ENCODE results near the gene DYRK1A. TPM values are rescaled to one million over a fixed set of nuclear protein-coding genes. Genes with fewer than 3 reads are reported as not detected.

Gene DYRK1A
- total RNA-seq, 1 experiment from 2014 or later, result 49.3 TPM

DNA sequence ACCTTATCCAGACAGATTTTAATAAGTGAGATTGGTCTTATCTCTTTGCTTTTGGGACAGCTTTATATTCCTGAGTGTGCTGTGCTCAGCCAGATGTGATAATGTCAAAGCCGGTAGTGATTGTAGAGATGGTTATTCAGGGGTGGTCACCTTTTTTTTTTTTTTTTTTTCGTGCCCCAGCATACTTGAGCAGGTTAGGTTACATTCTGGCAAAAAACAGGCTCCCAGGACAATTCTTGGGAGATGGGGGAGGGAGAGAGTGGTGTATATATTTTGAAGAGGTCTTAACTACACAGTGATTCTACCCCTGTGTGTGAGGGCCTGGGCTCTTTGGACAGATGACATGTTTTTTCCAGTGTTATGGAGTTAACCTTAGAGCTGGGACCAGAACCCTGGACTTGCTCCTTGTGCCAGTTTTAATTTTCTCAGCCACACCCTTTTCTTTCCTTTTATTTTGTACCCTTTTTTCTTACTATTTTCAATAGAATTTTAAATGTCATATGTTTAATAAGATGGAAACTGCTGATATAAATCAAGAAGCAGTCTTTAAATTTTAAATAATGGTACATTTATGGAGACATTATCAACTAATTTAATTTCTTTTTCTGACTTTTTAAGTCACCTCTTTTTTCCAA is 88.4 kb downstream of the DYRK1A start:
- Histone ChIP-seq H3K36me3 (ENCODE audit: control insufficient read depth in 1 of 2, insufficient read depth in 2 of 2, low read length in 2 of 2) (no peaks in the 10 kb centered on the region), H3K4me3 (replicated peaks in 1 of 2; ENCODE audit: low read depth in 1 of 2, low read length in 2 of 2) (no peak overlapping the region), H3K4me2 (ENCODE audit: low read length) (peak overlapping the region; percentile 20; the same call in 1 of the 2 replicates), H4K20me1 (ENCODE audit: insufficient read depth) (peaks cover 12% of the 10 kb centered on the region; the same call in 1 of the 2 replicates), H3K27me3 (ENCODE audit: insufficient read depth, low read length) (no peaks in the 10 kb centered on the region), H2AFZ (ENCODE audit: low read depth, low read length, poor library complexity, severe bottlenecking) (no peak overlapping the region), H3K9me2 (ENCODE audit: insufficient read depth) (no peaks in the 10 kb centered on the region), H3K9ac (ENCODE audit: low read length) (no peak overlapping the region), H3K9me3 (ENCODE audit: control insufficient read depth in 1 of 2, insufficient read depth in 1 of 2, low read depth in 1 of 2, low read length in 2 of 2) (no peaks in the 10 kb centered on the region), H3K27ac (ENCODE audit: low read depth, low read length) (no peak overlapping the region), H3K4me1 (ENCODE audit: control insufficient read depth in 1 of 2, insufficient read depth in 2 of 2, low read length in 2 of 2) (peaks cover 17 to 42% of the 10 kb centered on the region in 2 experiments), H3K79me2 (ENCODE audit: insufficient read depth, low read length) (peaks cover 94% of the 10 kb centered on the region)
- POLR2A ChIA-PET, result no interaction called here
- DNase-seq (ENCODE audit: low read depth, low spot score) (no peak), ATAC-seq (no peak)
- CTCF ChIA-PET, result no interaction called here
- intact Hi-C loops (cut with micrococcal nuclease), result loop anchor here (10.0 kb wide), 1 partner anchor 290 kb away; no protein-coding TSS in a partner anchor
- BruUV-seq (replicated peaks), result no TSS peak
- RAD21 ChIA-PET (ENCODE audit: low non-redundant PET in 1 of 2, low total read pairs in 2 of 2, uncharacterized antibody in 2 of 2, unreplicated experiment in 2 of 2), result interaction anchor here in 1 of 2 experiments (0.7 kb wide), 1 partner anchor 10 kb away, joined by 3 read pairs; no protein-coding TSS in a partner anchor
- TF ChIP-seq, protein P1, sequence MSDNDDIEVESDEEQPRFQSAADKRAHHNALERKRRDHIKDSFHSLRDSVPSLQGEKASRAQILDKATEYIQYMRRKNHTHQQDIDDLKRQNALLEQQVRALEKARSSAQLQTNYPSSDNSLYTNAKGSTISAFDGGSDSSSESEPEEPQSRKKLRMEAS (IDR thresholded peaks at IDR 0.05), result no peak
- TF ChIP-seq SIN3A (IDR thresholded peaks at IDR 0.05; ENCODE audit: low read depth), result no peak
- no peak for TF ChIP-seq CEBPB (IDR thresholded peaks at IDR 0.05; ENCODE audit: low read depth)
- TF ChIP-seq ZFX (IDR thresholded peaks at IDR 0.05), result no peak
- TF ChIP-seq EZH2phosphoT487 (IDR thresholded peaks at IDR 0.05; ENCODE audit: borderline replicate concordance), result no peak
- TF ChIP-seq RAD21 (IDR thresholded peaks at IDR 0.05; ENCODE audit: low read depth), result no peak
- TF ChIP-seq POLR2AphosphoS5 (IDR thresholded peaks at IDR 0.05; ENCODE audit: low read depth, low read length), result no peak
- TF ChIP-seq CBX3 (IDR thresholded peaks at IDR 0.05; ENCODE audit: low read depth), result no peak
- TF ChIP-seq SP1 (IDR thresholded peaks at IDR 0.05; ENCODE audit: low read depth), result no peak
- no peak for TF ChIP-seq TCF7L2 (IDR thresholded peaks at IDR 0.05; ENCODE audit: borderline replicate concordance, extremely low read depth, insufficient read depth, insufficient read length)
- TF ChIP-seq, protein P2, sequence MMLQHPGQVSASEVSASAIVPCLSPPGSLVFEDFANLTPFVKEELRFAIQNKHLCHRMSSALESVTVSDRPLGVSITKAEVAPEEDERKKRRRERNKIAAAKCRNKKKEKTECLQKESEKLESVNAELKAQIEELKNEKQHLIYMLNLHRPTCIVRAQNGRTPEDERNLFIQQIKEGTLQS (IDR thresholded peaks at IDR 0.05), result no peak
